Measurements from ENCODE around the gene INSYN2B.

DNA sequence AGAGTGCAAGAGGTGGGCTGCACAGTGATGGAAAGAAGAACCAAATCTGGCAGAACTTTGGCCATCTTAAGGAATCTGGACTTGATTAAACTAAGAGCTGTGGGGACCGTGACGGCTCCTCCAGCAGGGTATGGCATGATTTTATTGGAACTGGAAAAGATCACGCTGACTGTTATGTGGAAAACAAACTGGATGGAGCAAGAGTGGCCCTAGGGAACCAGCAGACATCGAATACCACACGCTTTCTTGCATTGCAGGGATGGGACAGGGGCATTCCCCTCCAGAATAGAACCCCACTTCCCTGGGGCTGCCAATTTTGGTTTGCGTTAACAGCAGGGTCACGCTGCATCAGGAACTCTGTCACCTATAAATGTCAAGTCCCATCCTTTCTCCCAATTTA lies 38.8 kb downstream of the INSYN2B start:
- TF ChIP-seq, protein P1, sequence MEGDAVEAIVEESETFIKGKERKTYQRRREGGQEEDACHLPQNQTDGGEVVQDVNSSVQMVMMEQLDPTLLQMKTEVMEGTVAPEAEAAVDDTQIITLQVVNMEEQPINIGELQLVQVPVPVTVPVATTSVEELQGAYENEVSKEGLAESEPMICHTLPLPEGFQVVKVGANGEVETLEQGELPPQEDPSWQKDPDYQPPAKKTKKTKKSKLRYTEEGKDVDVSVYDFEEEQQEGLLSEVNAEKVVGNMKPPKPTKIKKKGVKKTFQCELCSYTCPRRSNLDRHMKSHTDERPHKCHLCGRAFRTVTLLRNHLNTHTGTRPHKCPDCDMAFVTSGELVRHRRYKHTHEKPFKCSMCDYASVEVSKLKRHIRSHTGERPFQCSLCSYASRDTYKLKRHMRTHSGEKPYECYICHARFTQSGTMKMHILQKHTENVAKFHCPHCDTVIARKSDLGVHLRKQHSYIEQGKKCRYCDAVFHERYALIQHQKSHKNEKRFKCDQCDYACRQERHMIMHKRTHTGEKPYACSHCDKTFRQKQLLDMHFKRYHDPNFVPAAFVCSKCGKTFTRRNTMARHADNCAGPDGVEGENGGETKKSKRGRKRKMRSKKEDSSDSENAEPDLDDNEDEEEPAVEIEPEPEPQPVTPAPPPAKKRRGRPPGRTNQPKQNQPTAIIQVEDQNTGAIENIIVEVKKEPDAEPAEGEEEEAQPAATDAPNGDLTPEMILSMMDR (IDR thresholded peaks at IDR 0.05; ENCODE audit: low read depth, low read length) = no peak
- TF ChIP-seq POLR2A (IDR thresholded peaks at IDR 0.05; ENCODE audit: extremely low read depth, insufficient read length) = no peak
